ENCODE data around the gene QSER1. TPM values are rescaled to one million over a fixed set of nuclear protein-coding genes. Genes with fewer than 3 reads are reported as not detected.

QSER1 gene
- total and polyA plus RNA-seq, 2 experiments from 2014 or later, result 29.4 to 132 TPM

DNA sequence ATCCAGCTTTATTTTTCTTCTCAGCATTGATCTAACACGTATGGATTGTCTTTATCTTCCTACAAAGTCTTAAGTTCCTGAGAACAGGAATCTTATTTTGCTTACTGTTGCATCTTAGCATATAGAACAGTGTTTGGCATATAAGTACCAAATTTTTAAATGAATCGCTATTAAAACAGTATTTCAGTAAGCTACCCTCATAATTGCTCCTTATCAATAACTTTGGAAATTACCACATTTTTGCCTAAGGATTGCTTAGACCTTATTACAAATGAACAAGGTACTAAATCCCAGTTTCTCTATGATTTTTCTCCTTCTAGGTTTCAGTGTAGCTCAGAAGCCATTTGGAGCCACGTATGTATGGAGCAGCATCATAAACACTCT lies 132.7 kb downstream of the QSER1 start:
- H3K4me3 Mint-ChIP-seq, result no peak overlapping the region

More for the DNA sequence above, 132.7 kb downstream of the QSER1 start:
- Mint-ChIP-seq H3K9me3 (no peaks in the 10 kb centered on the region), H3K4me1 (peaks cover 10% of the 10 kb centered on the region), H3K36me3 (ENCODE audit: low read depth) (no peaks in the 10 kb centered on the region; the same call in 2 of the 3 replicates), H3K27me3 (ENCODE audit: insufficient read depth, low read depth, poor library complexity) (no peaks in the 10 kb centered on the region), H3K27ac (no peak overlapping the region)
- Histone ChIP-seq H3K9me2 (ENCODE audit: insufficient read depth) (no peaks in the 10 kb centered on the region), H3K4me3 (no peak overlapping the region), H3K4me1 (ENCODE audit: insufficient read depth) (peaks cover 10% of the 10 kb centered on the region; the same call in 1 of the 2 replicates), H3K4me2 (0 out of 2 replicates have a peak overlapping the region, but pooled peaks have one; percentile 19), H2AFZ (no peak overlapping the region), H3K27ac (ENCODE audit: low read depth) (no peak overlapping the region), H3K79me2 (replicated peaks; ENCODE audit: insufficient read depth) (no peaks in the 10 kb centered on the region), H3F3A (replicated peaks; ENCODE audit: low read depth) (no peaks in the 10 kb centered on the region), H4K20me1 (replicated peaks; ENCODE audit: insufficient read depth) (no peaks in the 10 kb centered on the region), H3K36me3 (ENCODE audit: insufficient read depth) (no peaks in the 10 kb centered on the region), H3K27me3 (ENCODE audit: insufficient read depth) (no peaks in the 10 kb centered on the region)
- TF ChIP-seq, protein P1, sequence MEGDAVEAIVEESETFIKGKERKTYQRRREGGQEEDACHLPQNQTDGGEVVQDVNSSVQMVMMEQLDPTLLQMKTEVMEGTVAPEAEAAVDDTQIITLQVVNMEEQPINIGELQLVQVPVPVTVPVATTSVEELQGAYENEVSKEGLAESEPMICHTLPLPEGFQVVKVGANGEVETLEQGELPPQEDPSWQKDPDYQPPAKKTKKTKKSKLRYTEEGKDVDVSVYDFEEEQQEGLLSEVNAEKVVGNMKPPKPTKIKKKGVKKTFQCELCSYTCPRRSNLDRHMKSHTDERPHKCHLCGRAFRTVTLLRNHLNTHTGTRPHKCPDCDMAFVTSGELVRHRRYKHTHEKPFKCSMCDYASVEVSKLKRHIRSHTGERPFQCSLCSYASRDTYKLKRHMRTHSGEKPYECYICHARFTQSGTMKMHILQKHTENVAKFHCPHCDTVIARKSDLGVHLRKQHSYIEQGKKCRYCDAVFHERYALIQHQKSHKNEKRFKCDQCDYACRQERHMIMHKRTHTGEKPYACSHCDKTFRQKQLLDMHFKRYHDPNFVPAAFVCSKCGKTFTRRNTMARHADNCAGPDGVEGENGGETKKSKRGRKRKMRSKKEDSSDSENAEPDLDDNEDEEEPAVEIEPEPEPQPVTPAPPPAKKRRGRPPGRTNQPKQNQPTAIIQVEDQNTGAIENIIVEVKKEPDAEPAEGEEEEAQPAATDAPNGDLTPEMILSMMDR (conservative IDR thresholded peaks at IDR 0.05; ENCODE audit: low read depth in 2 of 2), result no peak
- TF ChIP-seq, protein P2, sequence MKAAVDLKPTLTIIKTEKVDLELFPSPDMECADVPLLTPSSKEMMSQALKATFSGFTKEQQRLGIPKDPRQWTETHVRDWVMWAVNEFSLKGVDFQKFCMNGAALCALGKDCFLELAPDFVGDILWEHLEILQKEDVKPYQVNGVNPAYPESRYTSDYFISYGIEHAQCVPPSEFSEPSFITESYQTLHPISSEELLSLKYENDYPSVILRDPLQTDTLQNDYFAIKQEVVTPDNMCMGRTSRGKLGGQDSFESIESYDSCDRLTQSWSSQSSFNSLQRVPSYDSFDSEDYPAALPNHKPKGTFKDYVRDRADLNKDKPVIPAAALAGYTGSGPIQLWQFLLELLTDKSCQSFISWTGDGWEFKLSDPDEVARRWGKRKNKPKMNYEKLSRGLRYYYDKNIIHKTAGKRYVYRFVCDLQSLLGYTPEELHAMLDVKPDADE (IDR thresholded peaks at IDR 0.05), result no peak
- TF ChIP-seq CREB1 (CRISPR knock-in tag; IDR thresholded peaks at IDR 0.05; ENCODE audit: low read depth), result no peak
- TF ChIP-seq, protein P3, sequence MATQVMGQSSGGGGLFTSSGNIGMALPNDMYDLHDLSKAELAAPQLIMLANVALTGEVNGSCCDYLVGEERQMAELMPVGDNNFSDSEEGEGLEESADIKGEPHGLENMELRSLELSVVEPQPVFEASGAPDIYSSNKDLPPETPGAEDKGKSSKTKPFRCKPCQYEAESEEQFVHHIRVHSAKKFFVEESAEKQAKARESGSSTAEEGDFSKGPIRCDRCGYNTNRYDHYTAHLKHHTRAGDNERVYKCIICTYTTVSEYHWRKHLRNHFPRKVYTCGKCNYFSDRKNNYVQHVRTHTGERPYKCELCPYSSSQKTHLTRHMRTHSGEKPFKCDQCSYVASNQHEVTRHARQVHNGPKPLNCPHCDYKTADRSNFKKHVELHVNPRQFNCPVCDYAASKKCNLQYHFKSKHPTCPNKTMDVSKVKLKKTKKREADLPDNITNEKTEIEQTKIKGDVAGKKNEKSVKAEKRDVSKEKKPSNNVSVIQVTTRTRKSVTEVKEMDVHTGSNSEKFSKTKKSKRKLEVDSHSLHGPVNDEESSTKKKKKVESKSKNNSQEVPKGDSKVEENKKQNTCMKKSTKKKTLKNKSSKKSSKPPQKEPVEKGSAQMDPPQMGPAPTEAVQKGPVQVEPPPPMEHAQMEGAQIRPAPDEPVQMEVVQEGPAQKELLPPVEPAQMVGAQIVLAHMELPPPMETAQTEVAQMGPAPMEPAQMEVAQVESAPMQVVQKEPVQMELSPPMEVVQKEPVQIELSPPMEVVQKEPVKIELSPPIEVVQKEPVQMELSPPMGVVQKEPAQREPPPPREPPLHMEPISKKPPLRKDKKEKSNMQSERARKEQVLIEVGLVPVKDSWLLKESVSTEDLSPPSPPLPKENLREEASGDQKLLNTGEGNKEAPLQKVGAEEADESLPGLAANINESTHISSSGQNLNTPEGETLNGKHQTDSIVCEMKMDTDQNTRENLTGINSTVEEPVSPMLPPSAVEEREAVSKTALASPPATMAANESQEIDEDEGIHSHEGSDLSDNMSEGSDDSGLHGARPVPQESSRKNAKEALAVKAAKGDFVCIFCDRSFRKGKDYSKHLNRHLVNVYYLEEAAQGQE (IDR thresholded peaks at IDR 0.05; ENCODE audit: unreplicated experiment), result no peak
- TF ChIP-seq NANOG (IDR thresholded peaks at IDR 0.05; ENCODE audit: borderline replicate concordance), result no peak
- no peak for TF ChIP-seq EZH2phosphoT487 (IDR thresholded peaks at IDR 0.05; ENCODE audit: unreplicated experiment)
- no peak for TF ChIP-seq ZNF331 (CRISPR knock-in tag; IDR thresholded peaks at IDR 0.05; ENCODE audit: low read depth)
- TF ChIP-seq, protein P4, sequence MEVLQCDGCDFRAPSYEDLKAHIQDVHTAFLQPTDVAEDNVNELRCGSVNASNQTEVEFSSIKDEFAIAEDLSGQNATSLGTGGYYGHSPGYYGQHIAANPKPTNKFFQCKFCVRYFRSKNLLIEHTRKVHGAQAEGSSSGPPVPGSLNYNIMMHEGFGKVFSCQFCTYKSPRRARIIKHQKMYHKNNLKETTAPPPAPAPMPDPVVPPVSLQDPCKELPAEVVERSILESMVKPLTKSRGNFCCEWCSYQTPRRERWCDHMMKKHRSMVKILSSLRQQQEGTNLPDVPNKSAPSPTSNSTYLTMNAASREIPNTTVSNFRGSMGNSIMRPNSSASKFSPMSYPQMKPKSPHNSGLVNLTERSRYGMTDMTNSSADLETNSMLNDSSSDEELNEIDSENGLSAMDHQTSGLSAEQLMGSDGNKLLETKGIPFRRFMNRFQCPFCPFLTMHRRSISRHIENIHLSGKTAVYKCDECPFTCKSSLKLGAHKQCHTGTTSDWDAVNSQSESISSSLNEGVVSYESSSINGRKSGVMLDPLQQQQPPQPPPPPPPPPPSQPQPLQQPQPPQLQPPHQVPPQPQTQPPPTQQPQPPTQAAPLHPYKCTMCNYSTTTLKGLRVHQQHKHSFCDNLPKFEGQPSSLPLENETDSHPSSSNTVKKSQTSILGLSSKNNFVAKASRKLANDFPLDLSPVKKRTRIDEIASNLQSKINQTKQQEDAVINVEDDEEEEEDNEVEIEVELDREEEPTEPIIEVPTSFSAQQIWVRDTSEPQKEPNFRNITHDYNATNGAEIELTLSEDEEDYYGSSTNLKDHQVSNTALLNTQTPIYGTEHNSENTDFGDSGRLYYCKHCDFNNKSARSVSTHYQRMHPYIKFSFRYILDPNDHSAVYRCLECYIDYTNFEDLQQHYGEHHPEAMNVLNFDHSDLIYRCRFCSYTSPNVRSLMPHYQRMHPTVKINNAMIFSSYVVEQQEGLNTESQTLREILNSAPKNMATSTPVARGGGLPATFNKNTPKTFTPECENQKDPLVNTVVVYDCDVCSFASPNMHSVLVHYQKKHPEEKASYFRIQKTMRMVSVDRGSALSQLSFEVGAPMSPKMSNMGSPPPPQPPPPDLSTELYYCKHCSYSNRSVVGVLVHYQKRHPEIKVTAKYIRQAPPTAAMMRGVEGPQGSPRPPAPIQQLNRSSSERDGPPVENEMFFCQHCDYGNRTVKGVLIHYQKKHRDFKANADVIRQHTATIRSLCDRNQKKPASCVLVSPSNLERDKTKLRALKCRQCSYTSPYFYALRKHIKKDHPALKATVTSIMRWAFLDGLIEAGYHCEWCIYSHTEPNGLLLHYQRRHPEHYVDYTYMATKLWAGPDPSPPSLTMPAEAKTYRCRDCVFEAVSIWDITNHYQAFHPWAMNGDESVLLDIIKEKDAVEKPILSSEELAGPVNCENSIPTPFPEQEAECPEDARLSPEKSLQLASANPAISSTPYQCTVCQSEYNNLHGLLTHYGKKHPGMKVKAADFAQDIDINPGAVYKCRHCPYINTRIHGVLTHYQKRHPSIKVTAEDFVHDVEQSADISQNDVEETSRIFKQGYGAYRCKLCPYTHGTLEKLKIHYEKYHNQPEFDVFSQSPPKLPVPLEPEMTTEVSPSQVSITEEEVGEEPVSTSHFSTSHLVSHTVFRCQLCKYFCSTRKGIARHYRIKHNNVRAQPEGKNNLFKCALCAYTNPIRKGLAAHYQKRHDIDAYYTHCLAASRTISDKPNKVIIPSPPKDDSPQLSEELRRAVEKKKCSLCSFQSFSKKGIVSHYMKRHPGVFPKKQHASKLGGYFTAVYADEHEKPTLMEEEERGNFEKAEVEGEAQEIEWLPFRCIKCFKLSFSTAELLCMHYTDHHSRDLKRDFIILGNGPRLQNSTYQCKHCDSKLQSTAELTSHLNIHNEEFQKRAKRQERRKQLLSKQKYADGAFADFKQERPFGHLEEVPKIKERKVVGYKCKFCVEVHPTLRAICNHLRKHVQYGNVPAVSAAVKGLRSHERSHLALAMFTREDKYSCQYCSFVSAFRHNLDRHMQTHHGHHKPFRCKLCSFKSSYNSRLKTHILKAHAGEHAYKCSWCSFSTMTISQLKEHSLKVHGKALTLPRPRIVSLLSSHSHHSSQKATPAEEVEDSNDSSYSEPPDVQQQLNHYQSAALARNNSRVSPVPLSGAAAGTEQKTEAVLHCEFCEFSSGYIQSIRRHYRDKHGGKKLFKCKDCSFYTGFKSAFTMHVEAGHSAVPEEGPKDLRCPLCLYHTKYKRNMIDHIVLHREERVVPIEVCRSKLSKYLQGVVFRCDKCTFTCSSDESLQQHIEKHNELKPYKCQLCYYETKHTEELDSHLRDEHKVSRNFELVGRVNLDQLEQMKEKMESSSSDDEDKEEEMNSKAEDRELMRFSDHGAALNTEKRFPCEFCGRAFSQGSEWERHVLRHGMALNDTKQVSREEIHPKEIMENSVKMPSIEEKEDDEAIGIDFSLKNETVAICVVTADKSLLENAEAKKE (CRISPR knock-in tag; IDR thresholded peaks at IDR 0.05), result no peak
- TF ChIP-seq POLR2AphosphoS5 (IDR thresholded peaks at IDR 0.05; ENCODE audit: low read depth), result no peak
- TF ChIP-seq STAT1 (IDR thresholded peaks at IDR 0.05; ENCODE audit: unreplicated experiment), result no peak
- ATAC-seq (no peak), DNase-seq (ENCODE audit: low spot score) (no peak)

Measured in GM23338 (cell line).